Hepatocyte (in vitro differentiated cells): Measurements from ENCODE around the gene MORN2.
"Not testable (repeated sequence)": the region's sequence is repeated elsewhere in the genome, so short reads cannot be mapped to it uniquely, and the experiment has no call there.

Experiments used
- EZH2 ChIP-seq: fragments of 200-600 bp; sonication (generic); IDR thresholded peaks from 2 replicates; pipeline ENCODE4 v1.6.1; 2016; ENCODE audit warnings: antibody characterized with exemption, mild to moderate bottlenecking, borderline replicate concordance
- EZH2phosphoT487 ChIP-seq: fragments of 200-600 bp; sonication (generic); IDR thresholded peaks from one replicate; pipeline ENCODE4 v1.6.1; 2018; ENCODE audit warnings: antibody characterized with exemption, mild to moderate bottlenecking, low read depth, moderate library complexity; ENCODE audit not compliant: unreplicated experiment, severe bottlenecking
- TF ChIP-seq, protein P1 (sequence below): fragments of 200-600 bp; sonication (generic); IDR thresholded peaks from 2 replicates; pipeline ENCODE4 v1.5.1; 2016; ENCODE audit warnings: antibody characterized with exemption, mild to moderate bottlenecking; ENCODE audit not compliant: poor library complexity

DNA sequence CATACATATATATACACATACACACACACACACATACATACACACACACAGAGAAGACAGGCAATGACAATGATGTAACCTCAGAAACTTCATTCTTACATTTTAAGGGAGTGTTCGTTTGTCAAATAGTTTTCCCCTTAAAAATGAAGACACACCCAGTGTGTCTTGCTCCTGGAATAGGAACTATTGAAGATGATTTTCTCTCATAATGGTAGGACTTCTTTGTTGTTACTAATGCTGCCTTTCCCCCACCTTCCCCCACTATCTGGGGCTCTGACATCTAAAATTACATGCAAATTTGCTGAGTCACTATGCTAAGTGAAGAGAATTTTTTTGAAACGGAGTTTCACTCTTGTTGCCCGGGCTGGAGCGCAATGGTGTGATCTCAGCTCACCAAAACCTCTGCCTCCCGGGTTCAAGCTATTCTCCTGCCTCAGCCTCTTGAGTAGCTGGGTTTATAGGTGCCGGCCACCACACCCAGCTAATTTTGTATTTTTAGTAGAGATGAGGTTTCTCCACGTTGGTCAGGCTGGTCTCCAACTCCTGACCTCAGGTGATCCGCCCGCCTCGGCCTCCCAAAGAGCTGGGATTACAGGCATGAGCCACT is 48.1 kb upstream of the MORN2 start:
- TF ChIP-seq EZH2, EZH2phosphoT487: not testable (repeated sequence)
- TF ChIP-seq, protein P1, sequence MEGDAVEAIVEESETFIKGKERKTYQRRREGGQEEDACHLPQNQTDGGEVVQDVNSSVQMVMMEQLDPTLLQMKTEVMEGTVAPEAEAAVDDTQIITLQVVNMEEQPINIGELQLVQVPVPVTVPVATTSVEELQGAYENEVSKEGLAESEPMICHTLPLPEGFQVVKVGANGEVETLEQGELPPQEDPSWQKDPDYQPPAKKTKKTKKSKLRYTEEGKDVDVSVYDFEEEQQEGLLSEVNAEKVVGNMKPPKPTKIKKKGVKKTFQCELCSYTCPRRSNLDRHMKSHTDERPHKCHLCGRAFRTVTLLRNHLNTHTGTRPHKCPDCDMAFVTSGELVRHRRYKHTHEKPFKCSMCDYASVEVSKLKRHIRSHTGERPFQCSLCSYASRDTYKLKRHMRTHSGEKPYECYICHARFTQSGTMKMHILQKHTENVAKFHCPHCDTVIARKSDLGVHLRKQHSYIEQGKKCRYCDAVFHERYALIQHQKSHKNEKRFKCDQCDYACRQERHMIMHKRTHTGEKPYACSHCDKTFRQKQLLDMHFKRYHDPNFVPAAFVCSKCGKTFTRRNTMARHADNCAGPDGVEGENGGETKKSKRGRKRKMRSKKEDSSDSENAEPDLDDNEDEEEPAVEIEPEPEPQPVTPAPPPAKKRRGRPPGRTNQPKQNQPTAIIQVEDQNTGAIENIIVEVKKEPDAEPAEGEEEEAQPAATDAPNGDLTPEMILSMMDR, result not testable (repeated sequence)
